ENCODE results near the gene PTPRA.
"Not testable (repeated sequence)": the region's sequence is repeated elsewhere in the genome, so short reads cannot be mapped to it uniquely, and the experiment has no call there.

- TF ChIP-seq CTCF, POLR2A (IDR thresholded peaks at IDR 0.05): not testable (repeated sequence)
Measured at GRCh38 chr20:3073251-3073643, 200.0 kb downstream of the PTPRA start.

Data from adrenal gland (tissue), 5 donors.